Measurements from ENCODE around the gene SLF2. TPM values are rescaled to one million over a fixed set of nuclear protein-coding genes. Genes with fewer than 3 reads are reported as not detected.

The SLF2 gene
- total RNA-seq, 4 donors from 2014 or later, result 9.2 to 23.0 (median 20.1) TPM

GRCh38 chr10:100908378-100908777 lies 4.4 kb upstream of the SLF2 start:
- in situ Hi-C loops (cut with MboI; ENCODE audit: low sequenced_read_pairs in 4 of 4), result no loop called here
- no peak for ATAC-seq
- no peak for TF ChIP-seq POLR2A (IDR thresholded peaks at IDR 0.05)
- TF ChIP-seq CTCF (IDR thresholded peaks at IDR 0.05 in 4 of 5, conservative IDR thresholded peaks at IDR 0.05 in 1 of 5), result no peak

GRCh38 chr10:100909501-100910263 lies 3.1 kb upstream of the SLF2 start:
- in situ Hi-C loops (cut with MboI; ENCODE audit: low sequenced_read_pairs in 4 of 4), result no loop called here
- Histone ChIP-seq H3K27me3 (no peaks in the 10 kb centered on the region), H3K27ac (no peak overlapping the region), H3K4me3 (no peak overlapping the region), H3K4me1 (peaks cover 18 to 21% of the 10 kb centered on the region in 2 donors), H3K9me3 (no peaks in the 10 kb centered on the region), H3K36me3 (no peaks in the 10 kb centered on the region)
- intact Hi-C loops (cut with DNase I; ENCODE audit: low total_unique reads), result loop anchor here (5.0 to 10.0 kb wide), 3 partner anchors 153 to 1285 kb away; partner anchors contain the start of genes KAZALD1 and SLC25A28
- no peak for TF ChIP-seq CTCF (IDR thresholded peaks at IDR 0.05 in 4 of 5, conservative IDR thresholded peaks at IDR 0.05 in 1 of 5)
- no peak for TF ChIP-seq POLR2A (IDR thresholded peaks at IDR 0.05)
- DNase-seq (no peak), ATAC-seq (no peak)

More at GRCh38 chr10:100908378-100908777, 4.4 kb upstream of the SLF2 start:
- Histone ChIP-seq H3K27ac (no peak overlapping the region), H3K9me3 (no peaks in the 10 kb centered on the region), H3K36me3 (no peaks in the 10 kb centered on the region), H3K4me3 (no peak overlapping the region), H3K27me3 (peaks cover 0 to 3% (median 0%) of the 10 kb centered on the region in 3 donors), H3K4me1 (peaks cover 5 to 8% of the 10 kb centered on the region in 2 donors)
- DNase-seq, result no peak
- intact Hi-C loops (cut with DNase I; ENCODE audit: low total_unique reads), result no loop called here

GRCh38 chr10:100911472-100911871 lies 1.3 kb upstream of the SLF2 start:
- no peak overlapping the region for H3K4me3 ChIP-seq
- DNase-seq (no peak), ATAC-seq (no peak)
- intact Hi-C loops (cut with DNase I; ENCODE audit: low total_unique reads) (loop anchor here (5.0 to 10.0 kb wide), 3 partner anchors 151 to 1287 kb away; partner anchors contain the start of genes KAZALD1 and SLC25A28), in situ Hi-C loops (cut with MboI; ENCODE audit: low sequenced_read_pairs in 4 of 4) (no loop called here)
- no peaks in the 10 kb centered on the region for H3K27me3 ChIP-seq
- TF ChIP-seq CTCF (IDR thresholded peaks at IDR 0.05 in 4 of 5, conservative IDR thresholded peaks at IDR 0.05 in 1 of 5), result no peak
- TF ChIP-seq POLR2A (IDR thresholded peaks at IDR 0.05), result no peak
- peaks cover 0 to 6% of the 10 kb centered on the region in 2 donors for H3K36me3 ChIP-seq
- no peaks in the 10 kb centered on the region for H3K9me3 ChIP-seq
- peaks cover 31 to 33% of the 10 kb centered on the region in 2 donors for H3K4me1 ChIP-seq
- H3K27ac ChIP-seq, result peak overlapping the region; percentile 96 to 99 (median 97)

- no peak for DNase-seq
Observed at GRCh38 chr10:100912013-100912604, 654 bp upstream of the SLF2 start.

More at GRCh38 chr10:100912013-100912604, 654 bp upstream of the SLF2 start:
- Histone ChIP-seq H3K9me3 (no peaks in the 10 kb centered on the region), H3K36me3 (peaks cover 0 to 10% of the 10 kb centered on the region in 2 donors), H3K27ac (peak overlapping the region; percentile 96 to 99 (median 97)), H3K4me1 (peaks cover 31 to 33% of the 10 kb centered on the region in 2 donors), H3K27me3 (no peaks in the 10 kb centered on the region), H3K4me3 (peak overlapping the region; percentile 77 to 100 (median 100))
- no peak for ATAC-seq
- in situ Hi-C loops (cut with MboI; ENCODE audit: low sequenced_read_pairs in 4 of 4) (no loop called here), intact Hi-C loops (cut with DNase I; ENCODE audit: low total_unique reads) (loop anchor here (2.0 to 10.0 kb wide), 5 partner anchors 19 to 1287 kb away; partner anchors contain the start of genes KAZALD1, LZTS2 and SLC25A28)
- no peak for TF ChIP-seq CTCF (IDR thresholded peaks at IDR 0.05 in 4 of 5, conservative IDR thresholded peaks at IDR 0.05 in 1 of 5)
- no peak for TF ChIP-seq POLR2A (IDR thresholded peaks at IDR 0.05)
